NB4 (cell line): Measurements from ENCODE around the gene KRT12.

Experiments used
- CTCF ChIP-seq: IDR thresholded peaks from one replicate; pipeline ENCODE4 v1.5.1; 2012; ENCODE audit warnings: low read depth, low read length
- MAX ChIP-seq: IDR thresholded peaks from 2 replicates; pipeline ENCODE4 v1.6.1; 2011; ENCODE audit warnings: low read depth, low read length
- POLR2A ChIP-seq: IDR thresholded peaks from 2 replicates; pipeline ENCODE4 v1.6.1; 2011; ENCODE audit warnings: mild to moderate bottlenecking; ENCODE audit not compliant: insufficient read length; ENCODE audit errors: extremely low read depth

GRCh38 chr17:40883031-40883430 lies 16.0 kb upstream of the KRT12 start:
- no peak for TF ChIP-seq CTCF
- TF ChIP-seq MAX = no peak
- no peak for TF ChIP-seq POLR2A
